H1 (cell line): Measurements from ENCODE around the gene ZNF521. TPM values are rescaled to one million over a fixed set of nuclear protein-coding genes. Genes with fewer than 3 reads are reported as not detected.

Experiments used
- CTCF ChIA-PET: fragments of 300-600 bp; sonication (Branson Sonifier 250); formaldehyde crosslinking; loops from one replicate; lab custom pipeline; 2021; ENCODE audit not compliant: partially characterized antibody; lab: Charles Lee
- POLR2A ChIA-PET: fragments of 300-600 bp; sonication (Branson Sonifier 250); formaldehyde crosslinking; loops from one replicate; lab custom pipeline; 2021; ENCODE audit warnings: inconsistent platforms; ENCODE audit not compliant: partially characterized antibody; lab: Charles Lee
- DNase-seq, 2 experiments: peaks; one replicate each; pipeline versions ENCODE4 v3.0.0 to v3.0.0-alpha.2; 2010 to 2022; ENCODE audit warnings: low spot score in 2 of 2, low read depth in 1 of 2, mixed read lengths in 1 of 2
- FAIRE-seq: peaks from 2 replicates; lab custom pipeline; 2011; peaks lifted over from hg19 to GRCh38; lab: Jason Lieb, UNC
- H2AFZ ChIP-seq: 2 replicates; pipeline ENCODE4 v1.8.1; 2012; ENCODE audit warnings: low read length, inconsistent platforms
- H2AK5ac ChIP-seq: 2 replicates; pipeline ENCODE4 v1.6.1; 2013; ENCODE audit warnings: low read depth, low read length
- H2BK120ac ChIP-seq: replicated peaks from 2 replicates; pipeline ENCODE3; 2013; ENCODE audit warnings: low read depth, low read length, inconsistent platforms
- H2BK12ac ChIP-seq: 2 replicates; pipeline ENCODE4 v1.6.1; 2013; ENCODE audit warnings: low read depth, low read length
- H2BK15ac ChIP-seq: 2 replicates; pipeline ENCODE4 v1.6.1; 2013; ENCODE audit warnings: low read length
- H2BK20ac ChIP-seq: 2 replicates; pipeline ENCODE4 v1.6.1; 2013; ENCODE audit warnings: low read length
- H2BK5ac ChIP-seq: 2 replicates; pipeline ENCODE4 v1.6.1; 2013; ENCODE audit warnings: low read depth, low read length
- H3K14ac ChIP-seq: 2 replicates; pipeline ENCODE4 v1.6.1; 2013; ENCODE audit warnings: inconsistent platforms; ENCODE audit not compliant: insufficient read length
- H3K18ac ChIP-seq: 2 replicates; pipeline ENCODE4 v1.6.1; 2013; ENCODE audit warnings: low read length; ENCODE audit errors: extremely low read depth
- H3K23ac ChIP-seq: 2 replicates; pipeline ENCODE4 v1.6.1; 2013; ENCODE audit warnings: inconsistent platforms; ENCODE audit not compliant: insufficient read length
- H3K23me2 ChIP-seq: 2 replicates; pipeline ENCODE4 v1.6.1; 2013; ENCODE audit warnings: low read depth, low read length
- H3K27ac ChIP-seq: 2 replicates; pipeline ENCODE4 v1.6.1; 2011; ENCODE audit warnings: low read depth, low read length, inconsistent platforms
- H3K27me3 ChIP-seq, 4 experiments: replicated peaks in 1 of 4; 1 replicate in 1 of 4; 2 replicates in 3 of 4; pipeline versions ENCODE4 v1.6.1 to v1.8.1; 2011 to 2013; ENCODE audit warnings: low read length in 3 of 4, mild to moderate bottlenecking in 3 of 4, inconsistent platforms in 2 of 4, mixed read lengths in 2 of 4, moderate library complexity in 1 of 4; ENCODE audit not compliant: control insufficient read depth in 3 of 4, insufficient read depth in 3 of 4; ENCODE audit errors: extremely low read depth in 1 of 4
- H3K36me3 ChIP-seq, 4 experiments: 2 replicates each; pipeline versions ENCODE4 v1.6.1 to v1.8.1; 2011 to 2013; ENCODE audit warnings: mild to moderate bottlenecking in 4 of 4, low read length in 3 of 4, moderate library complexity in 2 of 4, control low read depth in 1 of 4, inconsistent platforms in 1 of 4; ENCODE audit not compliant: insufficient read depth in 4 of 4, control insufficient read depth in 2 of 4
- H3K4ac ChIP-seq: replicated peaks from 2 replicates; pipeline ENCODE3; 2013; ENCODE audit warnings: low read length, low read depth, mixed read lengths, inconsistent platforms; ENCODE audit not compliant: insufficient read length
- H3K4me1 ChIP-seq, 4 experiments: replicated peaks in 1 of 4; 1 replicate in 1 of 4; 2 replicates in 3 of 4; pipeline versions ENCODE4 v1.6.1 to v1.8.1; 2011 to 2013; ENCODE audit warnings: low read length in 3 of 4, inconsistent platforms in 2 of 4, mixed read lengths in 1 of 4; ENCODE audit not compliant: insufficient read depth in 4 of 4, control insufficient read depth in 3 of 4
- H3K4me2 ChIP-seq, 2 experiments: 2 replicates each; pipeline versions ENCODE4 v1.6.1 to v1.8.1; 2011 to 2013; ENCODE audit warnings: low read depth in 2 of 2, low read length in 2 of 2, control low read depth in 1 of 2, inconsistent platforms in 1 of 2, mild to moderate bottlenecking in 1 of 2; ENCODE audit not compliant: insufficient read depth in 1 of 2
- H3K4me3 ChIP-seq, 4 experiments: fragments of 200-600, 300-600 bp in 1 of 4; sonication (generic), shearing (Covaris generic), sonication (Bioruptor Twin) in 1 of 4; 2 replicates each; pipeline versions ENCODE4 v1.5.1 to v1.8.1; 2011 to 2016; ENCODE audit warnings: low read length in 4 of 4, low read depth in 3 of 4, control low read depth in 2 of 4, inconsistent platforms in 2 of 4, mild to moderate bottlenecking in 2 of 4, mixed read lengths in 1 of 4, moderate library complexity in 1 of 4; ENCODE audit not compliant: insufficient read depth in 2 of 4; ENCODE audit errors: extremely low read depth in 1 of 4
- H3K56ac ChIP-seq: replicated peaks from 2 replicates; pipeline ENCODE3; 2013; ENCODE audit warnings: low read depth, mild to moderate bottlenecking, mixed read lengths, low read length, inconsistent platforms; ENCODE audit not compliant: insufficient read length
- H3K79me1 ChIP-seq: 2 replicates; pipeline ENCODE4 v1.6.1; 2013; ENCODE audit warnings: low read depth, low read length, control low read depth
- H3K79me2 ChIP-seq, 2 experiments: 2 replicates each; pipeline versions ENCODE4 v1.6.1 to v1.8.1; 2012 to 2013; ENCODE audit warnings: low read length in 2 of 2, mild to moderate bottlenecking in 2 of 2, inconsistent platforms in 1 of 2; ENCODE audit not compliant: insufficient read depth in 2 of 2, control insufficient read depth in 1 of 2
- H3K9ac ChIP-seq, 4 experiments: replicated peaks in 1 of 4; 1 replicate in 1 of 4; 2 replicates in 3 of 4; pipeline versions ENCODE4 v1.6.1 to v1.8.1; 2011 to 2013; ENCODE audit warnings: low read depth in 3 of 4, low read length in 3 of 4, control low read depth in 2 of 4, mild to moderate bottlenecking in 2 of 4, moderate library complexity in 2 of 4, inconsistent platforms in 1 of 4; ENCODE audit errors: extremely low read depth in 1 of 4
- H3K9me3 ChIP-seq, 2 experiments: 2 replicates each; pipeline versions ENCODE4 v1.6.1 to v1.8.1; 2012 to 2013; ENCODE audit warnings: mild to moderate bottlenecking in 2 of 2, moderate library complexity in 2 of 2, control low read depth in 1 of 2, inconsistent platforms in 1 of 2, low read depth in 1 of 2, low read length in 1 of 2, mixed read lengths in 1 of 2; ENCODE audit not compliant: insufficient read depth in 2 of 2
- H4K20me1 ChIP-seq, 2 experiments: replicated peaks in 1 of 2; 2 replicates each; pipeline versions ENCODE3 to v1.8.1; 2011 to 2013; ENCODE audit warnings: inconsistent platforms in 2 of 2, low read length in 2 of 2, mild to moderate bottlenecking in 1 of 2; ENCODE audit not compliant: insufficient read depth in 2 of 2, control insufficient read depth in 1 of 2
- H4K5ac ChIP-seq: 2 replicates; pipeline ENCODE4 v1.6.1; 2013; ENCODE audit warnings: low read length, low read depth, mixed read lengths, inconsistent platforms; ENCODE audit not compliant: insufficient read length
- H4K8ac ChIP-seq: 2 replicates; pipeline ENCODE4 v1.8.0; 2013; ENCODE audit warnings: mild to moderate bottlenecking, moderate library complexity, low read length, inconsistent platforms; ENCODE audit not compliant: insufficient read depth; ENCODE audit errors: extremely low read depth
- H4K91ac ChIP-seq: replicated peaks from 2 replicates; pipeline ENCODE3; 2013; ENCODE audit warnings: low read length, mixed read lengths, inconsistent platforms; ENCODE audit not compliant: insufficient read length
- CEBPB ChIP-seq: IDR thresholded peaks from 2 replicates; pipeline ENCODE4 v1.6.1; 2012; ENCODE audit warnings: low read depth, low read length
- KDM5A ChIP-seq: fragments of 200-600 bp; IDR thresholded peaks from 2 replicates; pipeline ENCODE4 v1.7.1; 2012; ENCODE audit warnings: mild to moderate bottlenecking, low read length, inconsistent platforms, mixed read lengths
- MAX ChIP-seq: IDR thresholded peaks from 2 replicates; pipeline ENCODE4 v1.6.1; 2012; ENCODE audit warnings: inconsistent platforms
- POLR2A ChIP-seq, 2 experiments: IDR thresholded peaks; 1 replicate in 1 of 2; 2 replicates in 1 of 2; pipeline ENCODE4 v1.6.1; 2011; ENCODE audit warnings: low read depth in 2 of 2, low read length in 2 of 2, mild to moderate bottlenecking in 2 of 2; ENCODE audit errors: control extremely low read depth in 1 of 2
- RNF2 ChIP-seq: fragments of 200-900, 300-1000 bp; sonication (generic); IDR thresholded peaks from 2 replicates; pipeline ENCODE4 v1.7.1; 2016; ENCODE audit warnings: borderline replicate concordance, low read depth, mild to moderate bottlenecking, antibody characterized with exemption, low read length; ENCODE audit not compliant: poor library complexity, severe bottlenecking; ENCODE audit errors: missing control alignments
- SIX5 ChIP-seq: IDR thresholded peaks from 2 replicates; pipeline ENCODE4 v1.6.1; 2011; ENCODE audit warnings: mild to moderate bottlenecking, low read depth, low read length
- SP2 ChIP-seq: IDR thresholded peaks from 2 replicates; pipeline ENCODE4 v1.6.1; 2012; ENCODE audit warnings: mild to moderate bottlenecking, low read length, inconsistent platforms
- SP4 ChIP-seq: IDR thresholded peaks from 2 replicates; pipeline ENCODE4 v1.6.1; 2012; ENCODE audit warnings: low read length, inconsistent platforms
- SUZ12 ChIP-seq: fragments of 200-600 bp; sonication (generic); IDR thresholded peaks from 2 replicates; pipeline ENCODE4 v1.6.1; 2012; ENCODE audit warnings: mild to moderate bottlenecking, inconsistent platforms, low read length, moderate library complexity, mixed read lengths
- TAF1 ChIP-seq: IDR thresholded peaks from 2 replicates; pipeline ENCODE4 v1.6.1; 2011; ENCODE audit warnings: mild to moderate bottlenecking, low read depth, low read length
- TAF7 ChIP-seq: optimal IDR thresholded peaks from 2 replicates; pipeline ENCODE3; 2011; ENCODE audit warnings: low read depth, mild to moderate bottlenecking, inconsistent platforms, low read length, moderate library complexity, borderline replicate concordance
- WGBS, 2 experiments: shearing (Covaris generic) in 1 of 2; methylation state at CpG; one replicate each; pipeline versions ENCODE4 v1.1.6 to v1.1.7; 2013 to 2015; ENCODE audit warnings: low lambda C conversion rate in 2 of 2, mixed read lengths in 2 of 2, inconsistent platforms in 1 of 2, low coverage in 1 of 2, missing lambda C conversion rate in 1 of 2; ENCODE audit not compliant: insufficient replicate concordance in 2 of 2, insufficient coverage in 1 of 2, insufficient read length in 1 of 2; ENCODE audit errors: extremely low coverage in 1 of 2, missing lambda C conversion rate in 1 of 2; 5-methylcytosine and 5-hydroxymethylcytosine counted together
- polyA plus RNA-seq, 7 experiments: library from polyadenylated mRNA; depleted of rRNA in 3 of 7; stranded (reverse) in 5 of 7; unstranded in 2 of 7; fragments of >200 nt in 5 of 7; fragments of 200-250 nt in 2 of 7; gene quantifications; 1 replicate in 5 of 7; 2 replicates in 1 of 7; 4 replicates in 1 of 7; pipeline versions ENCODE4 v1.2.1 to v1.2.3, GENCODE V29; 2011 to 2013; ENCODE audit warnings: missing spikeins in 2 of 7, mixed read lengths in 2 of 7
- total RNA-seq: library from RNA; stranded (reverse); fragmentation: NEBNext Ultra II Directional; extraction: Animal tissue kit (Norgen Biotek cat#: 25700); gene quantifications from 2 replicates; pipeline ENCODE4 v1.2.1, GENCODE V29; 2021
- TF ChIP-seq, protein P1 (sequence below), 3 experiments: IDR thresholded peaks; 1 replicate in 2 of 3; 2 replicates in 1 of 3; pipeline versions ENCODE4 v1.5.1 to v1.6.1; 2011; ENCODE audit warnings: low read length in 3 of 3, mild to moderate bottlenecking in 3 of 3, inconsistent platforms in 2 of 3, low read depth in 1 of 3, moderate library complexity in 1 of 3; ENCODE audit not compliant: insufficient read depth in 1 of 3; ENCODE audit errors: control extremely low read depth in 1 of 3

Gene ZNF521
- total and polyA plus RNA-seq, 2 of the 8 experiments (the other 6 are each of a cell fraction or from before 2014, with no cell fraction given) = 9.5 to 15.8 TPM

- no peak overlapping the region for H3K4ac ChIP-seq
- H4K5ac ChIP-seq = no peak overlapping the region
- H3K79me1 ChIP-seq = no peaks in the 10 kb centered on the region
- no peak overlapping the region for H2BK15ac ChIP-seq
- no peaks in the 10 kb centered on the region; the same call in 1 of the 2 replicates for H3K23me2 ChIP-seq
- H3K4me2 ChIP-seq = no peak overlapping the region
- no peaks in the 10 kb centered on the region for H3K4me1 ChIP-seq
- no peak overlapping the region for H3K4me3 ChIP-seq
- H3K14ac ChIP-seq = no peak overlapping the region
- H3K27ac ChIP-seq = no peak overlapping the region
- H4K20me1 ChIP-seq = peaks cover 0 to 1% of the 10 kb centered on the region in 2 experiments
- DNase-seq (no peak), FAIRE-seq (no peak)
- no peak overlapping the region for H3K18ac ChIP-seq
- H3K9ac ChIP-seq = no peak overlapping the region
- no peaks in the 10 kb centered on the region for H3K79me2 ChIP-seq
- no peak overlapping the region for H2AFZ ChIP-seq
- no peak overlapping the region for H4K91ac ChIP-seq
- H2BK5ac ChIP-seq = no peak overlapping the region
- no peak overlapping the region for H2BK20ac ChIP-seq
- ChIA-PET POLR2A (no interaction called here), CTCF (no interaction called here)
- no peak overlapping the region for H3K23ac ChIP-seq
- H2AK5ac ChIP-seq = no peak overlapping the region
- no peaks in the 10 kb centered on the region for H3K36me3 ChIP-seq
- H3K27me3 ChIP-seq = no peaks in the 10 kb centered on the region
- H4K8ac ChIP-seq = no peak overlapping the region
- H2BK120ac ChIP-seq = no peak overlapping the region
- H3K56ac ChIP-seq = no peak overlapping the region
- WGBS, 2 experiments = 63% methylated on average over 3 of the region's 3 CpGs; no CpG with 5 or more reads in 1 of the 2 experiments
- no peaks in the 10 kb centered on the region for H3K9me3 ChIP-seq
- H2BK12ac ChIP-seq = no peak overlapping the region
- TF ChIP-seq KDM5A = no peak
- TF ChIP-seq TAF1 = no peak
- TF ChIP-seq TAF7 = no peak
- no peak for TF ChIP-seq RNF2
- TF ChIP-seq CEBPB = no peak
- TF ChIP-seq, protein P1, sequence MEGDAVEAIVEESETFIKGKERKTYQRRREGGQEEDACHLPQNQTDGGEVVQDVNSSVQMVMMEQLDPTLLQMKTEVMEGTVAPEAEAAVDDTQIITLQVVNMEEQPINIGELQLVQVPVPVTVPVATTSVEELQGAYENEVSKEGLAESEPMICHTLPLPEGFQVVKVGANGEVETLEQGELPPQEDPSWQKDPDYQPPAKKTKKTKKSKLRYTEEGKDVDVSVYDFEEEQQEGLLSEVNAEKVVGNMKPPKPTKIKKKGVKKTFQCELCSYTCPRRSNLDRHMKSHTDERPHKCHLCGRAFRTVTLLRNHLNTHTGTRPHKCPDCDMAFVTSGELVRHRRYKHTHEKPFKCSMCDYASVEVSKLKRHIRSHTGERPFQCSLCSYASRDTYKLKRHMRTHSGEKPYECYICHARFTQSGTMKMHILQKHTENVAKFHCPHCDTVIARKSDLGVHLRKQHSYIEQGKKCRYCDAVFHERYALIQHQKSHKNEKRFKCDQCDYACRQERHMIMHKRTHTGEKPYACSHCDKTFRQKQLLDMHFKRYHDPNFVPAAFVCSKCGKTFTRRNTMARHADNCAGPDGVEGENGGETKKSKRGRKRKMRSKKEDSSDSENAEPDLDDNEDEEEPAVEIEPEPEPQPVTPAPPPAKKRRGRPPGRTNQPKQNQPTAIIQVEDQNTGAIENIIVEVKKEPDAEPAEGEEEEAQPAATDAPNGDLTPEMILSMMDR (IDR thresholded peaks at IDR 0.05; ENCODE audit: control extremely low read depth in 1 of 3, insufficient read depth in 1 of 3, low read depth in 1 of 3, low read length in 3 of 3) = no peak
- no peak for TF ChIP-seq SP4
- TF ChIP-seq SIX5 = no peak
- no peak for TF ChIP-seq SP2
- no peak for TF ChIP-seq SUZ12
- no peak for TF ChIP-seq MAX
- TF ChIP-seq POLR2A (IDR thresholded peaks at IDR 0.05; ENCODE audit: control extremely low read depth in 1 of 2, low read depth in 2 of 2, low read length in 2 of 2) = no peak
Observed at GRCh38 chr18:25066516-25066915, 285.4 kb downstream of the ZNF521 start.
